ENCODE data around the gene GPR137B. TPM values are rescaled to one million over a fixed set of nuclear protein-coding genes. Genes with fewer than 3 reads are reported as not detected.

GPR137B gene
- total and polyA plus RNA-seq, 7 donors: 0.60 to 1.9 (median 1.5) TPM

DNA sequence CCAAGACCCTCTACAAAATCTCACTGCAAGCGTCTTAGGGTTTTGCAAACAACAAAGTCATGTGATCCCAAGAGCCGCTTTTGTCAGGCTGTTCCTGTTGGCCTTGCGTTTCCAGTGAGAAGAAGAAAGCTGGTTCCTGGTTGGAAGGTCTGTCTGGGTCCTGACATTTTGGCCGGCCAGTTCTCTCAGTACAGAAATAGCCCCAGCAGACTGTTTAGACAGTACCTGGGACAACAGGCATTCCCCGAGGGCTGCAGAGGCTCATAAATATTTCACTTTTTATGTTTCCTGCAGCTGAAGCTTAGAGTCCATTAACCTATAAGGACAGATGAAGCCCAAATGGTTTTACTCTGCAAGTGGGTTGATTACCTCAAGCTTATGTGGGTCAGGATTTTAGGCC, 8.6 kb downstream of the GPR137B start:
- WGBS, 3 donors: 86 to 94% (median 92%) methylated on average over 5 of the region's 5 CpGs
- H3K9me3 ChIP-seq: no peaks in the 10 kb centered on the region
- no peak overlapping the region for H3K27ac ChIP-seq

DNA sequence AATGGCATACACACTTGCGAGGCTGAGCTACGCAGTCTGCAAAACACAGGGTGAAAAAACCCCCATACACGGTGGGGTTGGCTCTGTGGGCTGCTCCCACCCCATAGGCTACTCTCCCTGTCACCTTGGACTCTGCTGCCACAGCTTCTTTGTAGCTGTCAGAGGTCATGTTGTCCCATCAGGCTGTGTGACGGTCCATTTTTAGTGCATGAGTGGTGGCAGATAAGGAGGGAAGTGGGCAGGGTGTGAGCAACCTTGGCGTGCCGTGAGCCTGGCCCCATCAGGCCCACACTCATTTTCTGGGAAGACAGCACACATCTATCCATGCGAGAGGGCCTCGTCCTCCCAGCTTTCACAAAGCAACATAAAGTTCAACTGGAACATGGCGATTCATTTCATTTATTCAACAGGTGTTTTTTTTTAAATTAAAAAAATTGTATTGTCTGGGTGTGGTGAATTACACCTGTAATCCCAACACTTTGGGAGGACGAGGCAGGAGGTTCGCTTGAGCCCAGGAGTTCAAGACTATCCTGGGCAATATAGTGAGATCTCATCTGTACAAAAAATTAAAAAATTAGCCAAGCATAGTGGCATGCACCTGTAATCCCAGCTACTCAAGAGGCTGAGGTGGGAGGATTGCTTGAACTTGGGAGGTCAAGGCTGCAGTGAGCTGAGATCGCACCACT, 9.5 kb downstream of the GPR137B start:
- Histone ChIP-seq H3K36me3 (ENCODE audit: insufficient read depth in 1 of 2, low read depth in 1 of 2) (no peaks in the 10 kb centered on the region), H3K9me3 (no peaks in the 10 kb centered on the region), H3K4me3 (no peak overlapping the region), H3K27me3 (ENCODE audit: insufficient read depth in 3 of 3, low read length in 2 of 3) (peaks cover 0 to 2% (median 0%) of the 10 kb centered on the region in 3 donors), H3K4me1 (no peaks in the 10 kb centered on the region), H3K27ac (no peak overlapping the region)
- TF ChIP-seq, protein P1, sequence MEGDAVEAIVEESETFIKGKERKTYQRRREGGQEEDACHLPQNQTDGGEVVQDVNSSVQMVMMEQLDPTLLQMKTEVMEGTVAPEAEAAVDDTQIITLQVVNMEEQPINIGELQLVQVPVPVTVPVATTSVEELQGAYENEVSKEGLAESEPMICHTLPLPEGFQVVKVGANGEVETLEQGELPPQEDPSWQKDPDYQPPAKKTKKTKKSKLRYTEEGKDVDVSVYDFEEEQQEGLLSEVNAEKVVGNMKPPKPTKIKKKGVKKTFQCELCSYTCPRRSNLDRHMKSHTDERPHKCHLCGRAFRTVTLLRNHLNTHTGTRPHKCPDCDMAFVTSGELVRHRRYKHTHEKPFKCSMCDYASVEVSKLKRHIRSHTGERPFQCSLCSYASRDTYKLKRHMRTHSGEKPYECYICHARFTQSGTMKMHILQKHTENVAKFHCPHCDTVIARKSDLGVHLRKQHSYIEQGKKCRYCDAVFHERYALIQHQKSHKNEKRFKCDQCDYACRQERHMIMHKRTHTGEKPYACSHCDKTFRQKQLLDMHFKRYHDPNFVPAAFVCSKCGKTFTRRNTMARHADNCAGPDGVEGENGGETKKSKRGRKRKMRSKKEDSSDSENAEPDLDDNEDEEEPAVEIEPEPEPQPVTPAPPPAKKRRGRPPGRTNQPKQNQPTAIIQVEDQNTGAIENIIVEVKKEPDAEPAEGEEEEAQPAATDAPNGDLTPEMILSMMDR (IDR thresholded peaks at IDR 0.05): no peak
- ATAC-seq: no peak
- no peak for DNase-seq
- WGBS, 3 donors: 89 to 96% (median 95%) methylated on average over 12 of the region's 12 CpGs
- intact Hi-C loops (cut with DNase I): no loop called here

More for the DNA sequence above, 8.6 kb downstream of the GPR137B start:
- Histone ChIP-seq H3K4me3 (no peak overlapping the region), H3K36me3 (ENCODE audit: insufficient read depth in 1 of 2, low read depth in 1 of 2) (no peaks in the 10 kb centered on the region), H3K27me3 (ENCODE audit: insufficient read depth in 3 of 3, low read length in 2 of 3) (peaks cover 0 to 3% (median 2%) of the 10 kb centered on the region in 3 donors), H3K4me1 (no peaks in the 10 kb centered on the region)
- no peak for ATAC-seq
- no peak for DNase-seq
- intact Hi-C loops (cut with DNase I): no loop called here
- TF ChIP-seq, protein P1 (IDR thresholded peaks at IDR 0.05): no peak

DNA sequence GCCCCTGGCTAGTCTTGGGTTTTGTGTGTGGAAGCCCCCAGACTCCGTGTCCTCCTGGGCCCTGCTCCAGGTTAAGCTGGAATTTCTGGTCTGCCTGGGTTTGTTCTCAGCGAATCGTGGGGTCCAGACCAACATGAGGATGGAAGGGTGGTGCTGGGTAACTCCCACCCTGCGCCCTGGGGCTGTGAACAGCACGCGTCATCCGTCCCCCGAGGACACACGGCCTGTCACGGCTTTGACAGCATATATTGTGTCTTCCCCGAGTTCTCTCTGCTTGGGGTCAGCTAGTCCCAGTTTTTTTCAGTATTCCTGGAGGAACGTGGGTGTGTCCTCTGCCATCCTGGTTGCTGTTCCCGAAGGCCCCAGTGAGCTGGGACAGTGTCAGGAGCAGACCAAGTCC, 11.8 kb downstream of the GPR137B start:
- H3K27me3 ChIP-seq (ENCODE audit: insufficient read depth in 3 of 3, low read length in 2 of 3): peaks cover 0 to 2% (median 0%) of the 10 kb centered on the region in 3 donors
- H3K9me3 ChIP-seq: no peaks in the 10 kb centered on the region
- WGBS, 3 donors: 88 to 90% (median 88%) methylated on average over 13 of the region's 13 CpGs
- H3K4me3 ChIP-seq: no peak overlapping the region
- no peaks in the 10 kb centered on the region for H3K4me1 ChIP-seq
- ATAC-seq (no peak), DNase-seq (no peak)
- H3K36me3 ChIP-seq (ENCODE audit: insufficient read depth in 1 of 2, low read depth in 1 of 2): no peaks in the 10 kb centered on the region
- TF ChIP-seq, protein P1 (IDR thresholded peaks at IDR 0.05): no peak
- no peak overlapping the region for H3K27ac ChIP-seq
- intact Hi-C loops (cut with DNase I): no loop called here

DNA sequence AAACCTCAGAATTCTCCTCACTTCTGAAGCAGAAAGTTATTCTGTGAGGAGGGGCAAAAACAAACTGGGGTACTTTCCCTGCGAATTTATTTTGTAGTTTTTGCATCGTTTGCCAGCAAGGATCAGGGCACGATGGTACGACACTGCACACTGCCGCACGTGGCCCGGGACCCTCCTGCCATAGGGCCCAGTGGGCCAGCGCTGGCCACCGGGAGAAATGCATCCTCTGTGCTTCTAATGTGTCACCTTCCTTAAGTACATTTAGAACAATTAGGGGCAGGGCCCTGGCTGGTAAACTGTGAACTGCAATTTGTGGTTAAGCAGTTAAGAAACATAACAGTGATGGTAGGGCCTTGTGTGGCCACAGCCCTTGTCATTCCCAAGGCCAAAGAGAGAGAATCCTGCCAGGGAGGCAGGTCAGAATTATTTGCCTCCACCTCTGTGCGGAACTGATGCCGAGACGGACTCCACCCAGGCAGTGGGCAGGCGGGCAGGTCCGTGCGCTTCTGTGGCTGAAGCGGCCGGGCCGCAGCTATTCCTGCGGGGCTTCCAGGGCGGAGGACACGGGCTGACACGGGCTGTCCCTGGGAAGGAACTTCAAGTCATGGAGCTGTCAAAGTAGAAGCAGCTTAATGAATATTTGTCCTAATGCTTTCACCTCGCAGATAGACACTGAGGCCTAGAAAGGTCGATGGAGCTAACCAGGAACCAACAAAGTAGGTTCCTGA, 12.5 kb downstream of the GPR137B start:
- TF ChIP-seq, protein P1 (IDR thresholded peaks at IDR 0.05): no peak
- ATAC-seq (no peak), DNase-seq (no peak)
- 86% methylated on average over 24 of the region's 24 CpGs for WGBS, 3 donors
- no peak overlapping the region for H3K27ac ChIP-seq
- H3K27me3 ChIP-seq (ENCODE audit: insufficient read depth in 3 of 3, low read length in 2 of 3): peaks cover 0 to under 1% (median 0%) of the 10 kb centered on the region in 3 donors
- H3K9me3 ChIP-seq: no peaks in the 10 kb centered on the region
- no peaks in the 10 kb centered on the region for H3K4me1 ChIP-seq
- no peak overlapping the region for H3K4me3 ChIP-seq
- no peaks in the 10 kb centered on the region for H3K36me3 ChIP-seq (ENCODE audit: insufficient read depth in 1 of 2, low read depth in 1 of 2)
- intact Hi-C loops (cut with DNase I): no loop called here
